HG02763 (cell line): ENCODE measurements around the gene FADS1.

Experiments
- ATAC-seq: cut with Tn5 transposase; IDR thresholded peaks from one replicate; pipeline ENCODE4 v1.9.1; 2021; ENCODE audit warnings: mild to moderate bottlenecking, moderate library complexity; ENCODE audit not compliant: unreplicated experiment

Gene FADS1

GRCh38 chr11:61846362-61847020 is 29.7 kb upstream of the FADS1 start:
- no peak for ATAC-seq

GRCh38 chr11:61844909-61845565 is 28.2 kb upstream of the FADS1 start:
- ATAC-seq, result no peak

GRCh38 chr11:61842528-61842820 is 25.7 kb upstream of the FADS1 start:
- ATAC-seq, result no peak

GRCh38 chr11:61841636-61842527 is 25.1 kb upstream of the FADS1 start:
- no peak for ATAC-seq

- ATAC-seq, result no peak
Observed at GRCh38 chr11:61840371-61840770, 23.6 kb upstream of the FADS1 start.

GRCh38 chr11:61839742-61840141 is 22.9 kb upstream of the FADS1 start:
- ATAC-seq, result no peak

- no peak for ATAC-seq
Observed at GRCh38 chr11:61838921-61839320, 22.1 kb upstream of the FADS1 start.

- ATAC-seq, result no peak
Observed at GRCh38 chr11:61838501-61838900, 21.7 kb upstream of the FADS1 start.

GRCh38 chr11:61837411-61838005 is 20.7 kb upstream of the FADS1 start:
- no peak for ATAC-seq

- no peak for ATAC-seq
Observed at GRCh38 chr11:61836193-61836592, 19.4 kb upstream of the FADS1 start.

- peak; percentile 91 for ATAC-seq
Observed at GRCh38 chr11:61834278-61835048, 17.7 kb upstream of the FADS1 start.

- ATAC-seq, result no peak
Observed at GRCh38 chr11:61833926-61834277, 17.1 kb upstream of the FADS1 start.

- ATAC-seq, result no peak
Observed at GRCh38 chr11:61833471-61833870, 16.7 kb upstream of the FADS1 start.

- ATAC-seq, result no peak
Observed at GRCh38 chr11:61832754-61833153, 16.0 kb upstream of the FADS1 start.

GRCh38 chr11:61832207-61832606 is 15.4 kb upstream of the FADS1 start:
- ATAC-seq, result no peak

- no peak for ATAC-seq
Observed at GRCh38 chr11:61830237-61831105, 13.7 kb upstream of the FADS1 start.

- no peak for ATAC-seq
Observed at GRCh38 chr11:61829806-61830205, 13.0 kb upstream of the FADS1 start.

- ATAC-seq, result no peak
Observed at GRCh38 chr11:61828629-61829407, 12.0 kb upstream of the FADS1 start.

GRCh38 chr11:61828379-61828628 is 11.5 kb upstream of the FADS1 start:
- peak; percentile 4 for ATAC-seq
